GM12891 (cell line): ENCODE measurements around the gene CPSF3.
"Not testable (repeated sequence)": the region's sequence is repeated elsewhere in the genome, so short reads cannot be mapped to it uniquely, and the experiment has no call there.

Experiments
- POLR2A ChIP-seq: IDR thresholded peaks from 2 replicates; pipeline ENCODE4 v1.6.1; 2011; ENCODE audit warnings: low read depth, low read length, control low read depth
- POLR2AphosphoS5 ChIP-seq: IDR thresholded peaks from 2 replicates; pipeline ENCODE4 v1.6.1; 2011; ENCODE audit warnings: low read depth, low read length, control low read depth
- SPI1 ChIP-seq: IDR thresholded peaks from 2 replicates; pipeline ENCODE4 v1.6.1; 2011; ENCODE audit warnings: low read depth, low read length, control low read depth
- TAF1 ChIP-seq: IDR thresholded peaks from 2 replicates; pipeline ENCODE4 v1.6.1; 2011; ENCODE audit warnings: low read depth, low read length, control low read depth

GRCh38 chr2:9398251-9398650, 25.2 kb upstream of the CPSF3 start:
- TF ChIP-seq POLR2A, SPI1, POLR2AphosphoS5, TAF1: not testable (repeated sequence)
